ENCODE measurements around the gene PARP14.
"Not testable (repeated sequence)": the region's sequence is repeated elsewhere in the genome, so short reads cannot be mapped to it uniquely, and the experiment has no call there.

Gene PARP14

DNA sequence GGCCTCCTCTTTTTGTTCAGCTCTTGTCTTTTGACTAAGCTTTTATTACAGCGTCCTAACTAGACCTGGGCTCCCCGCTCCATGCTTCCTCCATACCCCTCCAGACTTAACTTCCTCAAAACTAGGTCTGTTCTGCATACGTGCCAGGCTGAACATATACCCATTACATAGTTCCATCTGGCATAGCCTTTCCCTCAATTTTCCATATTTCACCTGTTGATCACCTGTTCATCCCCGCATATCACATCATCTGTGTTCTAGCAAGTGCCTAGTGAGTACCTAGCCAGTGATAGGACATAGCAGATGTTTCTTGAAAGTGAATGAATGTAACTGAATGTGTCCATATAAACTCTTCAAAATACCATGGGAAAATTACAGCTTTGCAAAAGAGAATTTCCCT lies 36.0 kb downstream of the PARP14 start:
- no peak for DNase-seq

DNA sequence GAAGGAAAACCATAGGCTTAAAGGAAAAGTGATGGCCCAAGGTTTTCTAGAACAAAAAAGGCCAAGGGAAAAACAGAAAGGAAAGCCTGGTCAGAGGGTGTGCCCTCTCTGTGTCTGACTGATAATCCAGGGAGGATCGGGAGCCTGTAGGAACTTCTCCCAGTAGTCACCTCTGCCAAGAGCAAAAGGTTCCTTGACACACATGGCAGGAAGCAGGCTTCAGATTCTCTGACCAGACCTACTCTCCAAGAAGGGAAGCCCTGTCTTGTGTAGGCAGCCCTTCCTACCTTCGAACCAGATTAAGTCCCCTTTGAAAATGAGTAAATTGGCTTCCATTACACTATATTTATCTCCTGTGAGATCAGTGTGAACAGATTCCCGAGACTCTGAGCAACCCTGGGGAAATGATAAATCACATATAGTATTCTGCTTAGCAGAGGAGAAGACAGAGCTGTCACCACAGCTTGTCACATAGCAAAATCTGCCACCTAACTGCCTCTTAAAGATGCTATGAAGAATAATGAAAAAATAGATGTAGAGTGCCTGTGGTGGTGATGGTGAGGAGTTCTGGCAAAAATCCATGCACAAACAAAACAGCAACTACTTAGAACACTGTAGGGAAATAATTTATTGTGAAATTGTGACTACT lies 38.8 kb downstream of the PARP14 start:
- DNase-seq: no peak

GRCh38 chr3:122725106-122725505 lies 44.5 kb downstream of the PARP14 start:
- no peak for DNase-seq

GRCh38 chr3:122727294-122727693 lies 46.7 kb downstream of the PARP14 start:
- DNase-seq: peak in 1 of 58 donors; percentile 0

GRCh38 chr3:122727766-122728165 lies 47.1 kb downstream of the PARP14 start:
- no peak for DNase-seq

DNA sequence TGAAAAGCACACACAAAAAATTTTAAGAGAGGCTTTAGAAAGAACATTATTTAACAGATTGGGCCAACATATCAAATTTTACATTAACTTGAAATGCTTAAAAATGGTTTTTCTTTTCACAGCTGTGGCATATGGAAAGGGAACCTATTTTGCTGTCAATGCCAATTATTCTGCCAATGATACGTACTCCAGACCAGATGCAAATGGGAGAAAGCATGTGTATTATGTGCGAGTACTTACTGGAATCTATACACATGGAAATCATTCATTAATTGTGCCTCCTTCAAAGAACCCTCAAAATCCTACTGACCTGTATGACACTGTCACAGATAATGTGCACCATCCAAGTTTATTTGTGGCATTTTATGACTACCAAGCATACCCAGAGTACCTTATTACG lies 47.5 kb downstream of the PARP14 start:
- DNase-seq: no peak

GRCh38 chr3:122728756-122729514 lies 48.3 kb downstream of the PARP14 start:
- DNase-seq: no peak

GRCh38 chr3:122730240-122730639 lies 49.6 kb downstream of the PARP14 start:
- DNase-seq: no peak

DNA sequence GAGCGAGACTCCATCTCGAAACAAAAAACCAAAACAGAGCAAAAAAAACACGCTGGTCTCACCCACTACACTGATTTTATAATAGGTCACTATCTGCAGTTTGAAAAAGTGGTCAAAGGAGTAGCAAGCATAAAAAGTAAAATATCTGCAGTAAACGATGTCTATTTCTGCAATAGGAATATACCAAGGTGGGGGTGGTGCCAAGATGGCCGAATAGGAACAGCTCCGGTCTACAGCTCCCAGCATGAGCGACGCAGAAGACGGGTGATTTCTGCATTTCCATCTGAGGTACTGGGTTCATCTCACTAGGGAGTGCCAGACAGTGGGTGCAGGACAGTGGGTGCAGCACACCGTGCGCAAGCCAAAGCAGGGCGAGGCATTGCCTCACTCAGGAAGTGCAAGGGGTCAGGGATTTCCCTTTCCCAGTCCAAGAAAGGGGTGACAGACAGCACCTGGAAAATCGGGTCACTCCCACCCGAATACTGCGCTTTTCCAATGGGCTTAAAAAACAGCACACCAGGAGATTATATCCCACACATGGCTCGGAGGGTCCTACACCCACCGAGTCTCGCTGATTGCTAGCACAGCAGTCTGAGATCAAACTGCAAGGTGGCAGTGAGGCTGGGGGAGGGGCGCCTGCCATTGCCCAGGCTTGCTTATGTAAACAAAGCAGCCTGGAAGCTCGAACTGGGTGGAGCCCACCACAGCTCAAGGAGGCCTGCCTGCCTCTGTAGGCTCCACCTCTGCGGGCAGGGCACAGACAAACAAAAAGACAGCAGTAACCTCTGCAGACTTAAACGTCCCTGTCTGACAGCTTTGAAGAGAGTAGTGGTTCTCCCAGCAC lies 52.3 kb downstream of the PARP14 start:
- DNase-seq: not testable (repeated sequence)

DNA sequence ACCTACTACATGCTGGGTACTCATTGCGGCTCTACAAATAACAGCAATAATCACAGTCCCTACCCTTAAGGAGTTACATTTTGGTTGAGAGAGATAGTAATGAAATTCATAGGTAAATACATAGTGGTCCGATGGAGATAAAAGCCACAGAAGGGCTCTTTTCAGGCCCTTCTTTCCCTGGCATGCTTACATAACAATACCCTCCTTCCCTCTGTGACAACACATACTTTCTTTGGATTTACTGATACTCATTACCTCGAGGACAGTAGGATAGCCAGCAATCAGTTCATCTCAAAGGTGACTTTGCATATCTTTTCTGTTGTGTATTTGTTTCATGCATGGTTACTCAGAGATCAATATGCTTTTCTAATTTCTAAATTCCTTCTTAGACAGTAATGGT lies 58.5 kb downstream of the PARP14 start:
- DNase-seq: no peak

- no peak for DNase-seq
Observed at GRCh38 chr3:122742234-122742633, 61.6 kb downstream of the PARP14 start.

- DNase-seq: no peak
Observed at GRCh38 chr3:122743581-122744120, 63.0 kb downstream of the PARP14 start.

DNA sequence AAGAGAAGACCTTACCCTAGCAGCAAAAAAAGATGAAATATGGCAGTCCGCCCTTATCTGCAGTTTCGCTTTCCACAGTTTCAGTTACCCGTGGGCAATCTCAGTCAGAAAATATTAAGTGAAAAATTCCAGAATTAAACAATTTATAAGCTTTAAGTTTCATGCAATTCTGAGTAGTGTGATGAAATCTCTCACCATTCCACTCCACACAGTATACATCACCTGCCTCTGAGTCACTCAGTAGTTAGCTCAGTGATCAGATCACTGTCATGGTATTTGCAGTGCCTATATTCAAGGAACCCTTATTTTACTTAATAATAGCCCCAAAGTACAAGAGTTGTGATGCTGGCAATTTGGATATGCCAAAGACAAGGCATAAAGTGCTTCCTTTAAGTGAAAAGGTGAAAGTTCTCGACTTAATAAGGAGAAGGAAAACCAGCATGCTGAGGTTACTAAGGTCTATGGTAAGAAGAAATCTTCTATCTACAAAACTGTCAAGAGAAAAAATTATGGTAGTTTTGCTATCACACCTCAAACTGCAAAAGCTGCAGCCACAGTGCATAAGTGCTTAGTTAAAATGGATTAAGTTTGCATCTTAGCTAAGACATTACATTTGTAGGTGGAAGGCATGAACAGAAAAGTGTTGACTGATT lies 64.9 kb downstream of the PARP14 start:
- DNase-seq: no peak

- DNase-seq: not testable (repeated sequence)
Observed at GRCh38 chr3:122747295-122747694, 66.7 kb downstream of the PARP14 start.

- no peak for DNase-seq
Observed at GRCh38 chr3:122748347-122748746, 67.7 kb downstream of the PARP14 start.

DNA sequence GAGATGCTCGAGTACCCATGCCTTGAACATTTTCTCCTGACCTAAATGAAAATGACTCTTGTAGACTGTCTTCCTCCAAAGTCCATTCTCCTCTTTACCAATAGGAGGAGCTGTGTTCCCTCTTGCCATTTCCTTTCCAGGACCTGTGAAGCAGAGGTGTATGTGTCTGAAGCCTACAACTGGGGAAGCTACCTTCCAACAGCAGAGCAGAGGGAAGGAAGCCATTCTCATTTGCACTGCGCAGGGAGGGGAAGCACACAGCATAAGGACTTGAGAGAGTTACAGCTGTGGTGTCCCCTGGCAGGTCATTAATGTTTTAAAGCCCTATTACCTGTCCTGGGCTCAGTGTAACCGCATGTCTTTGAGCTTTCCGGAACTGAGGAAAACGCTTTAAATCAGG lies 74.3 kb downstream of the PARP14 start:
- DNase-seq: no peak

DNA sequence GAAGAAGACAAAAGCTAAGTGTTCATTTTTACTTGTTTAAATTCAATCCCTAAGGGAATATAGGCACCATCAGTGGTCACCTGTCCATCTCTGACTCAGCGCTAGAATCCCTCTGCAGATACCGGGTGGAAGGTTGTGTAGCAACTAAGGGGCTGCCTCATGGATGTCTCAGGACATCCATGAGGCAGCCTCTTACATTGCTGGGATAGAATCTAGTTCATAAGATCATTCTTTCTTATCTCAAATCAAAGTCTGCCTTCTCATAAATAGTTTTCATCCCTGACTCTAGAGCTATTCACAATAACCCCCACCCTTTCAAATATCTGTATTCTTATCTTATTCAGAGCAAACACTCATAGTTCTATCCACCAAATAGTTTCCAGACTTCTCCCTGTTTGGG lies 74.9 kb downstream of the PARP14 start:
- no peak for DNase-seq

GRCh38 chr3:122758877-122759560 lies 78.4 kb downstream of the PARP14 start:
- no peak for DNase-seq

DNA sequence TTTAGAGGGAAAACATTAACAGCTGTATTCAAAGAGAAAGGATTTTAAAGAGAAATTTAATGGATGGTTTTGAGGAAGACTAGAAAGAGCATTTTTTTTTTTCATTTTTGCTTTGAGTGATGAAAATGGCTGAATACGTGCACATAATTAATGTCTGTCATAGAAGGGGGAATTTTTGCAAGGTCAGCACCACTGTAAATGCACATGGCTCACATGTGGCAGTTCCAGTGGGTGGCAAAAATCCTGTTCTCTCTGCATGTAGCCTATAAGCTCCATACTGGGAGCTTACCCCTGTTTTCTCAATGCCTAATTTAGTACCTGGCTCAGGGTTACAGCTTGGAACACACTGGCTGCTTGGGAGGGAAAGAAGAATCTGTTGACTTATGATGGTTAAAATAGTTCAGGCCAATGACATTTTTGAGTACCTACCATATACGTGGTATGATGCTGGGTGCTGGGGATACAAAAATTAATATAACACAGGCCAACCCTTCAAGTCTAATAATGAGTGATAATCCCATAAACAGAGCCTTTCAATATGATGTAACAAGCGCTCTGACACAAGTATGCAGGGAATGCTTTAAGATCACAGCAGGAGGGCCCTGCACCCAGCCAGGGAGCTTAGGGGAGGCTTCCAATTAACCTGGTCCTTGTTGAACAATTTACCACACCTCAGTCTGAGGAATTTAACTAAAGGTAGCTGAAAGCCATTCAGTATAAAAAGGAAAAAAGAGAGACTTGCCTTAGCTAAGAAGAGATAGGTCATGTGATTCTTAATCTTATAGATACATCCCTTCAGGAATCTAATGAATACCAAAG lies 80.0 kb downstream of the PARP14 start:
- no peak for DNase-seq

GRCh38 chr3:122766430-122766829 lies 85.8 kb downstream of the PARP14 start:
- no peak for DNase-seq
